ENCODE measurements around the gene ADCY2. TPM values are rescaled to one million over a fixed set of nuclear protein-coding genes. Genes with fewer than 3 reads are reported as not detected.

Gene ADCY2
- total RNA-seq, 4 donors from 2014 or later = 5.7 to 18.5 (median 7.8) TPM

DNA sequence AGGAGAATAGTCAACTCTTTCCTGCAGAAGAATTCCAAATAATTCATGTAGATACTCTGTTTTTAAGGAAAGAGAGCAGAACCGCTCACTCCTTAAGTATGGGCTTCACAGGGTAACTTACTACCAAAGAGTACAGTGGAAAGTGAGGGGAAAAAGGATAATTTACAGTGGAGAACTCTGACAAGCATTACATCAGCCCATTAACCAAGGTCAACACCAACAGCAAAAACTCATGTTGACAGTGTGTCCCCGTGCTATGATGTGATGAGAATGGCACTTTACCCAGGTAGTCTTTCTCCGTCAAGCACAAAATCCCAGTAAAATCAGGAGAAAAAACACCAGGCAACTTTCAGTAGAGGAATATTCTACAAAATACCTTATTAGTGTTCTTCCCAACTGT lies 104.3 kb downstream of the ADCY2 start:
- TF ChIP-seq, protein P1, sequence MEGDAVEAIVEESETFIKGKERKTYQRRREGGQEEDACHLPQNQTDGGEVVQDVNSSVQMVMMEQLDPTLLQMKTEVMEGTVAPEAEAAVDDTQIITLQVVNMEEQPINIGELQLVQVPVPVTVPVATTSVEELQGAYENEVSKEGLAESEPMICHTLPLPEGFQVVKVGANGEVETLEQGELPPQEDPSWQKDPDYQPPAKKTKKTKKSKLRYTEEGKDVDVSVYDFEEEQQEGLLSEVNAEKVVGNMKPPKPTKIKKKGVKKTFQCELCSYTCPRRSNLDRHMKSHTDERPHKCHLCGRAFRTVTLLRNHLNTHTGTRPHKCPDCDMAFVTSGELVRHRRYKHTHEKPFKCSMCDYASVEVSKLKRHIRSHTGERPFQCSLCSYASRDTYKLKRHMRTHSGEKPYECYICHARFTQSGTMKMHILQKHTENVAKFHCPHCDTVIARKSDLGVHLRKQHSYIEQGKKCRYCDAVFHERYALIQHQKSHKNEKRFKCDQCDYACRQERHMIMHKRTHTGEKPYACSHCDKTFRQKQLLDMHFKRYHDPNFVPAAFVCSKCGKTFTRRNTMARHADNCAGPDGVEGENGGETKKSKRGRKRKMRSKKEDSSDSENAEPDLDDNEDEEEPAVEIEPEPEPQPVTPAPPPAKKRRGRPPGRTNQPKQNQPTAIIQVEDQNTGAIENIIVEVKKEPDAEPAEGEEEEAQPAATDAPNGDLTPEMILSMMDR (IDR thresholded peaks at IDR 0.05; ENCODE audit: low read depth) = no peak

DNA sequence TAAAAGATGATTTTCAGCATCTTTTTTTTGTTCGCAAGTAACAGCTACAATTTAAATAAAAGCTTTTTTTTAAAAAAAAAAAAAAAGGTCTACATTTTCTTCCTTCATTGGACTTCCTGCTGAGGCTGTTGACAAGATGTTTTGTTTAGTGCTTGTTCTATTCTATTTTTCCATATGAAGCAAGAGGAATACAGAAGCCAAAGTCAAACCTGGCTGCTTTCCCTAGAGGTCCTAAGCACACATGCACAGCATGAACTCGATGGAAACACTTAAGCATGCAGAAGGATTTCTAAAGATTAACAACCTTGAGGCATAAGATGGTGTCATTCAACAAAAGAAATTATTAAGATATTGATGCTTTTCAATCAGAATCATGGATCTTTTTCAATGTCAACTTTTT lies 105.1 kb downstream of the ADCY2 start:
- TF ChIP-seq, protein P1 (IDR thresholded peaks at IDR 0.05; ENCODE audit: low read depth) = no peak

DNA sequence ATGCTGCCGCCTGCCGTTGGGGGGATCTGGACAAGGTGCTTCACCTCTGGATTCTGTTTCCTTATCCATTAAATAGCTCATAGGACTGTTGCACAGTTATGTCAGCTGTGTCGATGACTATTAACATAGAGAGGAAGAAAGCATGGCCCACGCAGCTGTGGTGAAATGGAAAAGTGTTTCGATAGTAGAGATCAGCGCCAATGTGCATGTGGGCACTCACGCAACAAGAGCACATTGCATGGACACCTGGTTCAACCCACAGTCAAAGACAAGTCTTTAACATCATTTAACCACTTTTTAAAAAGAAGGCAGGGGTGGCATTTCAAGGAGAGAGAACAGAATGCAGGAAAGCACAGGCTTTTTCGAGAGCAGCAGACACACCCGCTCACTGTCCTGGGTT lies 107.6 kb downstream of the ADCY2 start:
- TF ChIP-seq, protein P1 (IDR thresholded peaks at IDR 0.05; ENCODE audit: low read depth) = no peak

DNA sequence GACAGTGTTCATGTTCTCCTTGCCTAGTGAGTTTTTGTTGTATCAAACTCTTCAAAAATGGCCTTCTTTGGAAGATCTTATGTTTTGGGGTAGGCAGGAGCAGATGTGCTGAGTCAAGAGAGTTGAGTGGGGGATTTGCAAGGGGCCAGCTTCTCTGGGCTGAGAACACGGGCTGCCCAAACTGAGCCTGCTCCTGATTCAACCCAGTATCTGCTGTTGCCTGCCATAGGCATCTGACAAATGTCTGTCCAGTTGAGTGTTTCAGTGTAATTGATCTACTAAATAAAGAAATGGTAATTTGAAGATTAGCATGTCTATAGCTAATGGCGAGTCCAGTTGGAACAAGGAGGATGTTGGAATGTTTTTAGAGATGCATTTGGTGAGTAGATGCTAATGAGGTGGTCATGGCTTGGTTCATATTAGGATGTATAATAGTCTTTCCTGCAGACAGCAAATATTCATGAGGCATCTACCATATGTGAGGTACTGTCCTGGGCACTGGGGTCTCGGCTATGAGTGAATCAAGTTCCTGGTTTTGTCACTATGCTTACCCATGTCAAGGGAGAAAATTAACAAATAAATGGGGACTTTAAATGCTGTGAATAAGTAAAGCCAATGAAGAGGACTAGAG lies 119.5 kb downstream of the ADCY2 start:
- TF ChIP-seq, protein P1 (IDR thresholded peaks at IDR 0.05; ENCODE audit: low read depth) = no peak

DNA sequence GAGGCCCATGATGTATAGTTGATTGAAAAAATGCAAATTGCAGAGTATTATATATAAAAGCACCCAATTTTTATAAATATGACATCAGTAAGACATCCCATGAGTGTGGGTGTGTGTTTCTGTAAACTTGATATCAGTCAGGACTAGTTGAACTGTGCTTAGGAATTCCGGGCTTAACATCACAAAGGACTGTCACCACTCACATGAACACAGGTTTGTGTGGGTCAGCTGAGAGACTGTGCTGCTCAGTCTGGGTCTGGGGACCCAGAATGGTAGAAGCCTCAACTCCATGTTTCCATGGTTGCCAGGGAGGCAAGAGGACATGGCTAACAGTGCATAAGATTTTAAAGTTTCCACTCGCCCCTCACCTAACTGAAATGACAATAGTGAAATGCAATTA lies 120.3 kb downstream of the ADCY2 start:
- TF ChIP-seq, protein P1 (IDR thresholded peaks at IDR 0.05; ENCODE audit: low read depth) = no peak

DNA sequence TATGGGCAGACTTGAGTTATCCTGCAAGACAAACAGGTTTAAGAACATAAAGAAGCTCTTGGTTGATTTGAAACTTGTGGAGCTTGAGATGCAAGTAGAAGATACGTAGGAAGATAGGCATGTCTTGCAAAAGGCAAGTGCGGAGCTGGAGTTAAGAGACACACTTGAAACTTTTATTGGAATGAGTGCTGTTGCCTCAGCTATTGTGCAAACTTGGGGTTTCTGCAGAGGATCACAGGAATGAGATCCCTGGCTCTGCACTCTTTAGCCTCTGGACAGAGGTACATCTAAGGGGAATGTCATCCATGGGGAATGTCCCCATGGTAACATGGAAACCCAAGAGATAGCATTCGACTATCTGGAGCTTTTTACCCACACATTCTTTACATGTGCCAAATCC lies 121.1 kb downstream of the ADCY2 start:
- TF ChIP-seq, protein P1 (IDR thresholded peaks at IDR 0.05; ENCODE audit: low read depth) = no peak

DNA sequence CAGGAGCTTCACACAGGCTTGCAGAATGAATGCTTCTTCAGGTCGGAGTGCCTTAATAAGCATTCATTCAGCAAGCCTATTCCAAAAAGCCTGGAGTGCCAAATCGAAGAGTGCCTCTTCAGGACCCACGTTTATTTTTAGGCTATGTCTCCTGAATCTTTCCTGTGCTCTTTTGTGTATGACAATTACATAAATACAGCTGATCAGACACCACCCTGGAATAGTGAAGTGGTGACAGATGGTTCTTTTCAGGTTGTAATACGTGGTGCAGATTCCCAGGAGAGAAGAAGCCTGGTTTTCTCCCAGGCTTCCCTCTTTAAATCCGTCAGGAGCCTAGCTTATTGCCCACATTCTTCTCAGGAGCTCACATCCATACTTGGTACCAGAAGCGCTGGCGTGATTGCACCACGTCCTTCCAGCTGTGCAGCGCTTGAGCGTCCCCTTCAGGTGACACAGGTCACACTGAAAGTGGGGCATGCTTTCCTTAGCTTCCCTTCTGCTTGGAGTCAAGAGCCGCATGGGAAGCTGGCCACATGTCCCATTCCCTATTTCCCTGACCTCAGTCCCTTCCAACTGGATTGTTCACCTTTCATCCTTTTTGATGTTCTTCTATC lies 123.1 kb downstream of the ADCY2 start:
- TF ChIP-seq, protein P1 (IDR thresholded peaks at IDR 0.05; ENCODE audit: low read depth) = no peak
